Forelimb muscle (tissue), 1 donor: ENCODE measurements around the gene MADD. TPM values are rescaled to one million over a fixed set of nuclear protein-coding genes. Genes with fewer than 3 reads are reported as not detected.

Experiments
- DNase-seq: peaks from one replicate; pipeline ENCODE4 v3.0.0-alpha.2; 2013; ENCODE audit warnings: low read depth
- polyA plus RNA-seq: library from polyadenylated mRNA; unstranded; fragments of 120-200 nt; gene quantifications from one replicate; pipeline ENCODE4 v1.2.1, GENCODE V29; 2013; ENCODE audit not compliant: insufficient read length

Gene MADD
- polyA plus RNA-seq, 1 donor, result 31.6 TPM

GRCh38 chr11:47356998-47357329 is 87.0 kb downstream of the MADD start:
- no peak for DNase-seq

DNA sequence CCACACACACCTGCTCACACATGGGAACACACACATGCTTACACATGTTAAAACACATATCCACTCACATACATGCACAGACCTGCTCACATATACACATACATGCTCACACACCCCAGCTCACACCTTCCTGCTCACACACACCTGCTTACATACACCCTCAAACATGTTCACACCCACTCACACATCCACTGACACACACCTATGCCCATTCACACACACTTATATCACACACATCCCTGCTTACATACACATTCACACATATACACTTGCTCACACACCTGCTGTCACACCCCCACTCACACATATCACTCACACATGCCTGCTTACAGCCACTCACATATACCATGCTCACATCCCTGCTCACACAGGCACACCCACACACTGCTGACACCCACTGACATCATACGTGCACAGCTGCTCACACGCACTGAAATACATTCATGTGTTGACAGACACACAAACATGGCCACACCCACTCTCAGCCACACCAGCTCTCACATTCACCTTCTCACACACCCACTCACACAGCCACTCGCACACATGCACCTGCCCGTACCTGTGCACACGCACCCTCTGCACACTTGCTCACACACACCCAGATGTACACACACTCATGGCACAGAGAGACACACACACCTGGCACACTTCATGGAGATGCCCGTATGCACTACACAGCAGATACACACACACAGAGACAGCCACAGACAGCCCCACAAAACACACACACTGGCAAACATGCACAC is 88.2 kb downstream of the MADD start:
- no peak for DNase-seq

GRCh38 chr11:47358731-47359051 is 88.8 kb downstream of the MADD start:
- DNase-seq, result no peak

- DNase-seq, result no peak
Observed at GRCh38 chr11:47359162-47359561, 89.2 kb downstream of the MADD start.

DNA sequence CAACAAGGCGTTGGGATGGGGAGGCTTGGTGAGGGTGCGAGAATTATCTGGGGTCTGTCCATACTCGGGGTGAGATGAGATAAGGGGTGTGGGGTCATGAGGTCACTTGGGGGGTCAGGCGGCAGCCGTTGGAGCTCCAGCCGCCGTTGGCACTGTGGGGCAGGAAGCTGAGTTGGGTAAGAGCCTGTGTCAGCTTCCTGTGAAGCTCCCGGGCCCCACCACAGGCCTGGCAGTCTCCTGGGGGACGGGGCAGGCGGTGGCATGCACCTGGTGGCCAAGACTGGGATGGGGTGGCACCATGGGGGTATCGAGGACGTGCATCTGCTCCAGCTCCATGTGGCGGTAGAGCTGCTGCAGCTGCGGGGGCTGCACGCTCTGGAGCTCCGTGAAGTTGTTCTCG is 89.7 kb downstream of the MADD start:
- DNase-seq, result no peak

DNA sequence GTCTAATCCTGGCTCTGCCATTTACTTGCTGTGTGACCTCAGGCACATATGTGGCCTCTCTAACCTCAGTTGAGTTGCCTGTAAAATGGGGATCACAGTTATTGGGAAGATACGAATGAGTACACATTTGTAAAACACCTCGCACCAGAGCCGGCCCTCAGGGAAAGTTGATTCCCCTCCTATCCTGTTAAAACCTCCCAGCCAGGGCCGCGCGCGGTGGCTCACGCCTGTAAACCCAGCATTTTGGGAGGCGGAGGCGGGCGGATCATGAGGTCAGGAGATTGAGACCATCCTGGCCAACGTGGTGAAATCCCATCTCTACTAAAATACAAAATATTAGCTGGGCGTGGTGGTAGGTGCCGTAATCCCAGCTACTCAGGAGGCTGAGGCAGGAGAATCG is 90.4 kb downstream of the MADD start:
- no peak for DNase-seq

DNA sequence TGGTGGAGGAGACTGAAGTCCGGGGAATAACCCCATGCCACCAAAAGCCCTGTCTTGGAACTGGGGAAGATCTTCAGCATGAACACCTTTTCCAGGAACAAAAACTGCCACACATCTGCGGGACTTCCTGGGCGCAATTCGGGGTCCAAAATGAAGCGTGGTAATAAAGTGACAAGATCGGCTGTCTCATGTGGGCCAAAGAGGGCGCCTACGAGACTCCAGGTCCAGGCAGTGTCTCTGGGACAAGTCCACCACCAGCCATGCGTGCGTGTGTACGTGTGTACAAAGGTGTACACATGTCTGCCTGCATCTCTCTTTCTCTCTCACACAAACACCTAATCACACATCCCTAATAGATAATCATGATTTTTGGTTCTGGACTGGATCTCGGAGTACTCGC is 91.5 kb downstream of the MADD start:
- DNase-seq, result no peak

- no peak for DNase-seq
Observed at GRCh38 chr11:47366020-47366490, 96.1 kb downstream of the MADD start.

DNA sequence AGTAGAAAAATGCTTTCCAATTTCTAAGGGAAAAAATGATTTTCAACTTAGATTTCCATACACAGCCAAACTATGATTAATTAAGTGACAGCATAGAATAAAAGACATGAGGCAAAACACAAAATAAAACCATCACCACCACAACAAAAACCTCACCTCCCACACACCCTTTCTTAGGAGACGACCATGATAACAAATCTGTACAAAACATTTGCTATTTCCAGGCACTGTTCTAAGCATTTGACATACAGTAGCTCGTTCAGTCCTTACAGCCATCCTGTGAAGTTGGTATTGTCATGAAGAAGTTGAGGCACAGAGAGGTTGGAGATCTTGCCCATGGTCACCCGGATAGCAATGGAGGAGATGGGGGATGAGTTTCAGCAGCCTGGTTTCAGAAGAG is 99.7 kb downstream of the MADD start:
- no peak for DNase-seq

GRCh38 chr11:47372422-47372821 is 102.5 kb downstream of the MADD start:
- no peak for DNase-seq

DNA sequence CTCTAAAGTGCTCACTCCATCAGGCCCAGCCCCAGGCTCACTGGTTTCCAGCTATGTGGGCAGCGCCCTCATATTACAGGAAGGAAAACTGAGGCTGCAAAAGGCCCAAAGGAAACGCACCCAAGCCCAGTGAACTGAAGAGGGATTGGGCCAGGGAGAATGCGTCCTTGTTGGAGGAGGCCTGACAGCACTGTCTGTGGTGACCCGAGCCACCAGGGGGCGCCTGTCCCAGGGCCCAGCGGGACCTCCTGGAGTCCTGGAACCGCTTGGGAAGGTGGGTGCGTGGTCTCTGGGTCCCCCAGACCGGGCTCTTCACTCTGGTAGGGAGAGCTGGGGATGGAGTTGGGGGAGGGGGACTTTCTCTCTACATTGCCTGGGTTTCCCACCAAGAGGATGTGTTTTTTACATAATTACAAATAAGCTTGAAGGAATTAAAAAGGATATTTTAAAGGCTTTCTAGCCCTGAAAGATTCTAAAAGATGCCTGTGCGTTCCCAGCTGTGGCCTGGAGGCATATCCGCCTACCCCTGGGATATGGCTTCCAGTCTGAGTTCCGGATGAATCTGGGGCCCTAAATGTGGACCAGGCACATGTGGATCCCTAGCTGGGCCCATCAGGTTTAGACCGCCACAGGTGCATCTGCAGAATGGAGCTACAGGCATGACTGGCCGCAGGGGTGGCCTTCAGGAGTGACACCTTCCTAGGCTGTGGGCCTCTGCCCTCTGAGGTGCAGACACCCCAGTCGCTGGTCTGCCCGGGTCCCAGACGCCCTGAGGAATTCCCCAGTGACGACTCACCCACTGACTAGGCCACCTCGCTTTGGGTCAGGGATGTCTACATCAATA is 104.2 kb downstream of the MADD start:
- no peak for DNase-seq

DNA sequence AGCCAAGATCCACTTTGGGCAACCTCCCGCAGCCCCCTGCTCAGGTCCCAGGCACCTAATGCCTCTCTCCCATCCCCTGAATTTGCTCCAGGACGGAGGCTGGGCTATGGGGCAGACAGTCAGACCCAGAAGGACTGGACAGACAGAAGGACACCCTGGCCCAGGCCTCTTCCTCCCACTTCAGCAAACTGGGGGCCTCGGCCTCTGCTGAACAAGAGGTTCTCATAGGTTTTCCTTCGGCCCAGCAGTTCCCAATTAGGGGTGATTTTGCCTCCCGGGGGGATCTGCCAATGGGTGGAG is 104.7 kb downstream of the MADD start:
- DNase-seq, result no peak

GRCh38 chr11:47375020-47375419 is 105.1 kb downstream of the MADD start:
- no peak for DNase-seq

- DNase-seq, result no peak
Observed at GRCh38 chr11:47375546-47376085, 105.7 kb downstream of the MADD start.

DNA sequence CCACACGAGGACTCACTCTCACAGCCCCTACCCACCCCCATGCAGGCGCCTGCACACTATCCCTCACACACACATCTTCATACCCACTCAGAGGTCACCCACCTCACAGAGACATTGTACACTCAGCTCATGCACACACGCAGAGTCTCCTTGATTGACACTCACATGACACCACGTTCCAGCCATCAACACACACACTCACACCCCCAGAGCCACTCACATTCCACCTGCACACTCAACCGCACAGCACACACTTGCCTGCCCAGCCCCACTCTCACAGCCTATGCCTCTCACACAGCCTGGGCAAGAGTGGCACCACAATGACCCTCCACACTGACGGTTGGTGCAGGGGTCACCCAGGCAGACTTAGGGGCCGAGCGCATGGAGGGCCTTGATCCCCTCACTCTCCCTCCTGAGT is 106.2 kb downstream of the MADD start:
- DNase-seq, result no peak

DNA sequence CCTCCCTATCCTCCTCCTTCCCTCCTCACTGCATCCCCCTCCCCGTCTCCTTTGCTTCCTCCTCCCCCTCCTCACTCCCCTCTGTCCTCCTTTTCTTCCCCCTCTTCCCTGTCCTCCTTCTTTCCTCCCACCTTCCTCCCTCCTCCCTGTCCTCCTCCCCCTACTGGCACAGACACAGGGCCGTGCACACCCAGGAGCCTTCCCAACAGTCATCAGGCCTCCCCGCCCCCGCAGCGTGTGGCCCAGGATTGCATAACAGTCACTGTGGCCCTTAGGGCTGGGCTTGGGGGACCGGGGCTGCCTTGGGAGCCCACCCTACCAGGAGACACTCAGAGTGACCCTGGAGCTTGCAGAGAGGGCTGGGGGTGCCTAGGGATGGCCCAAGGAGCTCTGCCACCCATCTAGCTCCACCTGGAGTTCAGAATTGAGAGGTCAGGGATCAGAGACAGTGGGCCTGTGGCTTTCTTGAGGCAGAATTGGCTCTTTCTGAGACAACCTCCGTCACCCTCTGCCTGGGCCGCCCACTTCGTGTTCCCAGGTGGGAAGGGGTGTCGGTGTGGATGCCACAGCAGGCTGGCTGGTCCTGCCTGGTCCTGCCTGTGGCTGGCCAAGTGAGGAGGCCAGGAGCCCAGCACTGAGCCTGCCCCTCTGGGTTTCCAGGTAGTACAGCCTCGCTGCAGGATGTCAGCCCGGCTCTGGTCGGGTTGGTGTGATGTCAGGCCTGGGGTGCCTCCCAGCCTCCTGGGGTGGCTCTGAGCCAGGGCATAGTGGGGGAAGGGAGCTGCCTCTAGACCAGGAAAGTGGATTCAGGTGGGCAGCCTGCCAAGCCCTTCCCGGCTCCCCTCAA is 106.8 kb downstream of the MADD start:
- no peak for DNase-seq

GRCh38 chr11:47377571-47378009 is 107.7 kb downstream of the MADD start:
- no peak for DNase-seq

GRCh38 chr11:47378010-47378835 is 108.3 kb downstream of the MADD start, which contains the start of gene SPI1:
Gene SPI1 (minus strand): TSS chr11:47378547. CDS start chr11:47378353, 194 bp downstream.
- no peak for DNase-seq

- DNase-seq, result no peak
Observed at GRCh38 chr11:47378836-47379170, 108.9 kb downstream of the MADD start.

- DNase-seq, result no peak
Observed at GRCh38 chr11:47379317-47379716, 109.4 kb downstream of the MADD start.
